KMS-11 (cell line): ENCODE data around the gene CTNNA2.

Experiments
- H2AFZ ChIP-seq: fragments of 200-600 bp; sonication (generic); 2 replicates; pipeline ENCODE4 v1.6.1; 2016; ENCODE audit warnings: antibody characterized with exemption, mixed run types, low read depth
- H3K27ac ChIP-seq: fragments of 200-600 bp; sonication (generic); 2 replicates; pipeline ENCODE4 v1.6.1; 2016; ENCODE audit warnings: mild to moderate bottlenecking, mixed run types
- H3K27me3 ChIP-seq: fragments of 200-600 bp; sonication (generic); 2 replicates; pipeline ENCODE4 v1.6.1; 2017; ENCODE audit warnings: mild to moderate bottlenecking, low read depth, mixed run types, moderate library complexity; ENCODE audit not compliant: insufficient read depth
- H3K36me3 ChIP-seq: fragments of 200-600 bp; sonication (generic); 2 replicates; pipeline ENCODE4 v1.6.1; 2017; ENCODE audit warnings: mild to moderate bottlenecking, mixed run types; ENCODE audit not compliant: insufficient read depth
- H3K4me1 ChIP-seq: fragments of 200-600 bp; sonication (generic); 2 replicates; pipeline ENCODE4 v1.6.1; 2016; ENCODE audit warnings: mild to moderate bottlenecking, low read depth, mixed run types; ENCODE audit not compliant: poor library complexity, severe bottlenecking
- H3K4me2 ChIP-seq: fragments of 200-600 bp; sonication (generic); 2 replicates; pipeline ENCODE4 v1.7.0; 2016; ENCODE audit warnings: mild to moderate bottlenecking, mixed run types
- H3K4me3 ChIP-seq: fragments of 200-600 bp; sonication (generic); IDR thresholded peaks from 2 replicates; pipeline ENCODE4 v1.6.1; 2017; ENCODE audit warnings: low read depth, low read length, mixed read lengths; ENCODE audit not compliant: insufficient read depth
- H3K79me2 ChIP-seq: fragments of 200-600 bp; sonication (generic); 2 replicates; pipeline ENCODE4 v1.6.1; 2016; ENCODE audit warnings: low read depth, mixed run types; ENCODE audit not compliant: insufficient read depth
- H3K9ac ChIP-seq: fragments of 200-600 bp; sonication (generic); 2 replicates; pipeline ENCODE4 v1.6.1; 2016; ENCODE audit warnings: mild to moderate bottlenecking, mixed run types
- H4K20me1 ChIP-seq: fragments of 200-600 bp; sonication (generic); 2 replicates; pipeline ENCODE4 v1.6.1; 2016; ENCODE audit warnings: mild to moderate bottlenecking, mixed run types; ENCODE audit not compliant: insufficient read depth
- TF ChIP-seq, protein P1 (sequence below): fragments of 200-600 bp; sonication (generic); conservative IDR thresholded peaks from 2 replicates; pipeline ENCODE4 v1.6.1; 2017; ENCODE audit warnings: low read depth, mild to moderate bottlenecking, antibody characterized with exemption, low read length, moderate library complexity, mixed read lengths

The CTNNA2 gene

DNA sequence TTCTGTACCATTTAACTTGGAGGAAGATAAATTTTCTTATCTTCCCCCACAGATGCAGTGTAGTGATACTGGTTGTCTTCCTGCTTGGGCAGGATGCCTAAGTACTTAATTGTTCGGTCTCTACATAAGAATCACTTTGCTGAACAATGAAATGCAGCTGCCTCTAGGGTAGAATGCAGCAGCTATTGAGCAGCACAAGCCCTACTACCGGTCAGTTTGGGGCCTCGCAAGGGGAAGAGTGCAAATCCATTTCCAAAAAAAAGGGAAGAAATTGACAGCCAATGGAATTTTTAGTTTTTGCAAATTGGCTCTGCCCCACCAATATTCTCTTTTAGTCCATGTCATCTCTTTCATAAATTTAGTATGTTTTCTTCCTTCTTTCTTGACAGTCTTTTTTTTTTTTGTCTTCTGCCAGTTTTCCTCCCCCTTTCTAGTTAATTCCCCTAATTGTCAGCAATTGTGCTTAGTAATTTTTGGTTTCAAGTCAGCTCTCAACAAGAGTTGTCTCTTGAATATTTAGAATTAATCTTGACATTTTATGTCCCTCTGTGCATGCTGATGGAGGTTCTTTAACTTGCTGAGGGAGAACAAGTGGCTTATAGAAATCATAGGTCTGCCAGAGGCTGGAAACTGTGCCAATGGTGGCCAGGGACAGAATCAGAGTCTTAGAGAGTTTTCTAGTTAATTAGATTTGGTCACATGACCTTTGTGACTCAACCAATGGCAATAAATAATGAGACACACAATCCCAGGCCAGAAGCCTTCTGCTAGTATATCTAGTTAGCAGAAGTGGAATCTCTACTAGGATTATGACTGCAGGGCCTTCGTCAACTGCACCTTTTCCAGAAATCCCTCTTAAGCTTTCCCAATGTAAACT is 270.0 kb downstream of the CTNNA2 start:
- Histone ChIP-seq H3K79me2 (no peaks in the 10 kb centered on the region), H3K4me2 (no peak overlapping the region), H2AFZ (no peak overlapping the region), H3K4me1 (no peaks in the 10 kb centered on the region), H3K27ac (no peak overlapping the region), H3K36me3 (no peaks in the 10 kb centered on the region), H3K4me3 (no peak overlapping the region), H3K9ac (no peak overlapping the region), H3K27me3 (no peaks in the 10 kb centered on the region), H4K20me1 (no peaks in the 10 kb centered on the region)
- TF ChIP-seq, protein P1, sequence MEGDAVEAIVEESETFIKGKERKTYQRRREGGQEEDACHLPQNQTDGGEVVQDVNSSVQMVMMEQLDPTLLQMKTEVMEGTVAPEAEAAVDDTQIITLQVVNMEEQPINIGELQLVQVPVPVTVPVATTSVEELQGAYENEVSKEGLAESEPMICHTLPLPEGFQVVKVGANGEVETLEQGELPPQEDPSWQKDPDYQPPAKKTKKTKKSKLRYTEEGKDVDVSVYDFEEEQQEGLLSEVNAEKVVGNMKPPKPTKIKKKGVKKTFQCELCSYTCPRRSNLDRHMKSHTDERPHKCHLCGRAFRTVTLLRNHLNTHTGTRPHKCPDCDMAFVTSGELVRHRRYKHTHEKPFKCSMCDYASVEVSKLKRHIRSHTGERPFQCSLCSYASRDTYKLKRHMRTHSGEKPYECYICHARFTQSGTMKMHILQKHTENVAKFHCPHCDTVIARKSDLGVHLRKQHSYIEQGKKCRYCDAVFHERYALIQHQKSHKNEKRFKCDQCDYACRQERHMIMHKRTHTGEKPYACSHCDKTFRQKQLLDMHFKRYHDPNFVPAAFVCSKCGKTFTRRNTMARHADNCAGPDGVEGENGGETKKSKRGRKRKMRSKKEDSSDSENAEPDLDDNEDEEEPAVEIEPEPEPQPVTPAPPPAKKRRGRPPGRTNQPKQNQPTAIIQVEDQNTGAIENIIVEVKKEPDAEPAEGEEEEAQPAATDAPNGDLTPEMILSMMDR = no peak

DNA sequence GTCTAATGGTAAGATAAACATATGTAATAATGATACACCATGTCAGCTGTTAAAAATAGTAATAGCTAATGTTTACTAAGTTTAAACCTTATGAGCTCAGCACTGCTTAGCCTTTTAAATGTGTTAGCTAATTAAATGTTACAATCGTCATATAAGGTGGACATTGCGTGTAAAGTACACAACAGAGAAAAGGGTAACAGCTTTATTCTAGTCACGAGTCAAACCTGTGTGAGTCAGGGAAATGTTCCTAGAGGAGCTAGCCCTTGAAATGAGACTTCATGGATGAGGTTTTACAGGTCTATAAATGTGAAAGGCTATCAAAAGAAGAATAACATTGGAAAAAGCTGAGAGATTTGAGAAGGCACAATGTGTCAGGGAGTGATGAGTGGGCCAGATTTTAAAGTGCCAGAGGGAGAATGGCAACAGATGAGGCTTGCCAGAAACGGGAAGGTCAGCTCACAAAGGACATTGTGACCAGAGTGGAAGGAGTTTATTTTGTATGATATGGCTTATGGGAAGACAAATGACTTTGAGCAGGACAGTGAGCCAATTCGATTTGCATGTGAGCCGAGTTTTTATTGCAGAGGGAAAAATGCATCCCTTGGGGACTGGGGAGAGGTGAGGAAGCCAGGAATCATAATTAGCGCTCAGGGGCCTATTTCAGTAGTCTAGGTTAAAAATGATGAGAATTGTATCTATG is 276.3 kb downstream of the CTNNA2 start:
- Histone ChIP-seq H4K20me1 (no peaks in the 10 kb centered on the region), H3K4me3 (no peak overlapping the region), H3K4me2 (no peak overlapping the region), H2AFZ (no peak overlapping the region), H3K79me2 (no peaks in the 10 kb centered on the region), H3K27me3 (no peaks in the 10 kb centered on the region), H3K9ac (no peak overlapping the region), H3K4me1 (no peaks in the 10 kb centered on the region), H3K36me3 (no peaks in the 10 kb centered on the region), H3K27ac (no peak overlapping the region)
- TF ChIP-seq, protein P1 = no peak

DNA sequence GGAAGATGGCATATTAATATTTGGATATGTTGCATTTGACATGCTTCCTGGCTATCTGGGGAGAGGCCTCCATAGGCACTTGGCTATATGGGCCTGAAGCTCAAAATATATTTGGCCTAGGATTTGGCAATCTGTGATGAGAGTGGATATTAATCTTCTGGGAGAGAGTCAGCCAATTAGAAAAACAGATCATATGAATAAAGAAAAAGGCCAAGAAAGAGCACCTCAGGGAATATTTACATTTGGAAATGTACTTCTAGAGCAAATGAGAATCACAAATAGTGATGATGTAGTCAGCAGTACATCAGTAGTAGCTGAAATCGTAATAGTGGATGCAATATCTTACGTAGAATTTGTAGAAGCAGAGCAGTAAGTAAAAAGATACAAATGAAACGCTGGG is 277.0 kb downstream of the CTNNA2 start:
- H3K4me1 ChIP-seq = no peaks in the 10 kb centered on the region
- no peaks in the 10 kb centered on the region for H3K36me3 ChIP-seq
- H3K27me3 ChIP-seq = no peaks in the 10 kb centered on the region
- no peaks in the 10 kb centered on the region for H3K79me2 ChIP-seq
- TF ChIP-seq, protein P1 = no peak
- no peak overlapping the region for H2AFZ ChIP-seq
- H3K9ac ChIP-seq = no peak overlapping the region
- no peak overlapping the region for H3K4me2 ChIP-seq
- H4K20me1 ChIP-seq = no peaks in the 10 kb centered on the region
- no peak overlapping the region for H3K27ac ChIP-seq
- H3K4me3 ChIP-seq = no peak overlapping the region

DNA sequence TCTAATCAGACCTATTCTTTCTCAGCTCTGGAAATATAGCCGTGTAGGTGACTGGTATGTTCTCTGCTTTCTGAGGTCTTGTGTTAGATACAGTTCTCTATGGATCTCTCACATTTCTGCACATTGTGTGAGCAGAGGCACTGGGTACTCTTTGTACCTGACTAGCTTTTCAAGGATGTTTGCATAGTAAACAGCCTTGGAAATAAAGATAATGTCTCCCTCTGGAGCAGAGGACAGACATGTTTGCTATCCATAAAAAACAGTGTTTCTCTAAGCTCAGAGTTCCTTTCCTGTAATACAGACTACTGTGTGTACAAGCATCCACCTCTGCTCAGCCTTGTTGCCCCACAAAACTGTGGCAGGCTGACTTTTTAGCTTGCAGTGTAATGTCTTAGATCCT is 279.2 kb downstream of the CTNNA2 start:
- H3K36me3 ChIP-seq = no peaks in the 10 kb centered on the region
- H3K4me2 ChIP-seq = no peak overlapping the region
- no peaks in the 10 kb centered on the region for H3K27me3 ChIP-seq
- H3K4me1 ChIP-seq = no peaks in the 10 kb centered on the region
- TF ChIP-seq, protein P1 = no peak
- H3K9ac ChIP-seq = no peak overlapping the region
- no peak overlapping the region for H3K4me3 ChIP-seq
- no peaks in the 10 kb centered on the region for H3K79me2 ChIP-seq
- H4K20me1 ChIP-seq = no peaks in the 10 kb centered on the region
- H2AFZ ChIP-seq = no peak overlapping the region
- H3K27ac ChIP-seq = no peak overlapping the region
